H1 (cell line): ENCODE results near the gene GBE1. TPM values are rescaled to one million over a fixed set of nuclear protein-coding genes. Genes with fewer than 3 reads are reported as not detected.
A peak's percentile ranks its signal among the peaks of the same experiment; 100 is the strongest.

Source experiments
- CTCF ChIA-PET: fragments of 300-600 bp; sonication (Branson Sonifier 250); formaldehyde crosslinking; loops from one replicate; lab custom pipeline; 2021; ENCODE audit not compliant: partially characterized antibody; lab: Charles Lee
- POLR2A ChIA-PET: fragments of 300-600 bp; sonication (Branson Sonifier 250); formaldehyde crosslinking; loops from one replicate; lab custom pipeline; 2021; ENCODE audit warnings: inconsistent platforms; ENCODE audit not compliant: partially characterized antibody; lab: Charles Lee
- DNase-seq, 2 experiments: peaks; one replicate each; pipeline versions ENCODE4 v3.0.0 to v3.0.0-alpha.2; 2010 to 2022; ENCODE audit warnings: low spot score in 2 of 2, low read depth in 1 of 2, mixed read lengths in 1 of 2
- FAIRE-seq: peaks from 2 replicates; lab custom pipeline; 2011; peaks lifted over from hg19 to GRCh38; lab: Jason Lieb, UNC
- H2AFZ ChIP-seq: 2 replicates; pipeline ENCODE4 v1.8.1; 2012; ENCODE audit warnings: low read length, inconsistent platforms
- H2AK5ac ChIP-seq: 2 replicates; pipeline ENCODE4 v1.6.1; 2013; ENCODE audit warnings: low read depth, low read length
- H2BK120ac ChIP-seq: replicated peaks from 2 replicates; pipeline ENCODE3; 2013; ENCODE audit warnings: low read depth, low read length, inconsistent platforms
- H2BK12ac ChIP-seq: 2 replicates; pipeline ENCODE4 v1.6.1; 2013; ENCODE audit warnings: low read depth, low read length
- H2BK15ac ChIP-seq: 2 replicates; pipeline ENCODE4 v1.6.1; 2013; ENCODE audit warnings: low read length
- H2BK20ac ChIP-seq: 2 replicates; pipeline ENCODE4 v1.6.1; 2013; ENCODE audit warnings: low read length
- H2BK5ac ChIP-seq: 2 replicates; pipeline ENCODE4 v1.6.1; 2013; ENCODE audit warnings: low read depth, low read length
- H3K14ac ChIP-seq: 2 replicates; pipeline ENCODE4 v1.6.1; 2013; ENCODE audit warnings: inconsistent platforms; ENCODE audit not compliant: insufficient read length
- H3K18ac ChIP-seq: 2 replicates; pipeline ENCODE4 v1.6.1; 2013; ENCODE audit warnings: low read length; ENCODE audit errors: extremely low read depth
- H3K23ac ChIP-seq: 2 replicates; pipeline ENCODE4 v1.6.1; 2013; ENCODE audit warnings: inconsistent platforms; ENCODE audit not compliant: insufficient read length
- H3K23me2 ChIP-seq: 2 replicates; pipeline ENCODE4 v1.6.1; 2013; ENCODE audit warnings: low read depth, low read length
- H3K27ac ChIP-seq: 2 replicates; pipeline ENCODE4 v1.6.1; 2011; ENCODE audit warnings: low read depth, low read length, inconsistent platforms
- H3K27me3 ChIP-seq, 4 experiments: replicated peaks in 1 of 4; 1 replicate in 1 of 4; 2 replicates in 3 of 4; pipeline versions ENCODE4 v1.6.1 to v1.8.1; 2011 to 2013; ENCODE audit warnings: low read length in 3 of 4, mild to moderate bottlenecking in 3 of 4, inconsistent platforms in 2 of 4, mixed read lengths in 2 of 4, moderate library complexity in 1 of 4; ENCODE audit not compliant: control insufficient read depth in 3 of 4, insufficient read depth in 3 of 4; ENCODE audit errors: extremely low read depth in 1 of 4
- H3K36me3 ChIP-seq, 4 experiments: 2 replicates each; pipeline versions ENCODE4 v1.6.1 to v1.8.1; 2011 to 2013; ENCODE audit warnings: mild to moderate bottlenecking in 4 of 4, low read length in 3 of 4, moderate library complexity in 2 of 4, control low read depth in 1 of 4, inconsistent platforms in 1 of 4; ENCODE audit not compliant: insufficient read depth in 4 of 4, control insufficient read depth in 2 of 4
- H3K4ac ChIP-seq: replicated peaks from 2 replicates; pipeline ENCODE3; 2013; ENCODE audit warnings: low read length, low read depth, mixed read lengths, inconsistent platforms; ENCODE audit not compliant: insufficient read length
- H3K4me1 ChIP-seq, 4 experiments: replicated peaks in 1 of 4; 1 replicate in 1 of 4; 2 replicates in 3 of 4; pipeline versions ENCODE4 v1.6.1 to v1.8.1; 2011 to 2013; ENCODE audit warnings: low read length in 3 of 4, inconsistent platforms in 2 of 4, mixed read lengths in 1 of 4; ENCODE audit not compliant: insufficient read depth in 4 of 4, control insufficient read depth in 3 of 4
- H3K4me2 ChIP-seq, 2 experiments: 2 replicates each; pipeline versions ENCODE4 v1.6.1 to v1.8.1; 2011 to 2013; ENCODE audit warnings: low read depth in 2 of 2, low read length in 2 of 2, control low read depth in 1 of 2, inconsistent platforms in 1 of 2, mild to moderate bottlenecking in 1 of 2; ENCODE audit not compliant: insufficient read depth in 1 of 2
- H3K4me3 ChIP-seq, 4 experiments: fragments of 200-600, 300-600 bp in 1 of 4; sonication (generic), shearing (Covaris generic), sonication (Bioruptor Twin) in 1 of 4; 2 replicates each; pipeline versions ENCODE4 v1.5.1 to v1.8.1; 2011 to 2016; ENCODE audit warnings: low read length in 4 of 4, low read depth in 3 of 4, control low read depth in 2 of 4, inconsistent platforms in 2 of 4, mild to moderate bottlenecking in 2 of 4, mixed read lengths in 1 of 4, moderate library complexity in 1 of 4; ENCODE audit not compliant: insufficient read depth in 2 of 4; ENCODE audit errors: extremely low read depth in 1 of 4
- H3K56ac ChIP-seq: replicated peaks from 2 replicates; pipeline ENCODE3; 2013; ENCODE audit warnings: low read depth, mild to moderate bottlenecking, mixed read lengths, low read length, inconsistent platforms; ENCODE audit not compliant: insufficient read length
- H3K79me1 ChIP-seq: 2 replicates; pipeline ENCODE4 v1.6.1; 2013; ENCODE audit warnings: low read depth, low read length, control low read depth
- H3K79me2 ChIP-seq, 2 experiments: 2 replicates each; pipeline versions ENCODE4 v1.6.1 to v1.8.1; 2012 to 2013; ENCODE audit warnings: low read length in 2 of 2, mild to moderate bottlenecking in 2 of 2, inconsistent platforms in 1 of 2; ENCODE audit not compliant: insufficient read depth in 2 of 2, control insufficient read depth in 1 of 2
- H3K9ac ChIP-seq, 4 experiments: replicated peaks in 1 of 4; 1 replicate in 1 of 4; 2 replicates in 3 of 4; pipeline versions ENCODE4 v1.6.1 to v1.8.1; 2011 to 2013; ENCODE audit warnings: low read depth in 3 of 4, low read length in 3 of 4, control low read depth in 2 of 4, mild to moderate bottlenecking in 2 of 4, moderate library complexity in 2 of 4, inconsistent platforms in 1 of 4; ENCODE audit errors: extremely low read depth in 1 of 4
- H3K9me3 ChIP-seq, 2 experiments: 2 replicates each; pipeline versions ENCODE4 v1.6.1 to v1.8.1; 2012 to 2013; ENCODE audit warnings: mild to moderate bottlenecking in 2 of 2, moderate library complexity in 2 of 2, control low read depth in 1 of 2, inconsistent platforms in 1 of 2, low read depth in 1 of 2, low read length in 1 of 2, mixed read lengths in 1 of 2; ENCODE audit not compliant: insufficient read depth in 2 of 2
- H4K20me1 ChIP-seq, 2 experiments: replicated peaks in 1 of 2; 2 replicates each; pipeline versions ENCODE3 to v1.8.1; 2011 to 2013; ENCODE audit warnings: inconsistent platforms in 2 of 2, low read length in 2 of 2, mild to moderate bottlenecking in 1 of 2; ENCODE audit not compliant: insufficient read depth in 2 of 2, control insufficient read depth in 1 of 2
- H4K5ac ChIP-seq: 2 replicates; pipeline ENCODE4 v1.6.1; 2013; ENCODE audit warnings: low read length, low read depth, mixed read lengths, inconsistent platforms; ENCODE audit not compliant: insufficient read length
- H4K8ac ChIP-seq: 2 replicates; pipeline ENCODE4 v1.8.0; 2013; ENCODE audit warnings: mild to moderate bottlenecking, moderate library complexity, low read length, inconsistent platforms; ENCODE audit not compliant: insufficient read depth; ENCODE audit errors: extremely low read depth
- H4K91ac ChIP-seq: replicated peaks from 2 replicates; pipeline ENCODE3; 2013; ENCODE audit warnings: low read length, mixed read lengths, inconsistent platforms; ENCODE audit not compliant: insufficient read length
- CHD2 ChIP-seq: IDR thresholded peaks from 2 replicates; pipeline ENCODE4 v1.6.1; 2012; ENCODE audit warnings: low read length, improper control_type of control experiment
- CREB1 ChIP-seq: IDR thresholded peaks from 2 replicates; pipeline ENCODE4 v1.6.1; 2012; ENCODE audit warnings: inconsistent platforms
- EZH2 ChIP-seq: fragments of 200-600 bp; sonication (generic); IDR thresholded peaks from 2 replicates; pipeline ENCODE4 v1.7.1; 2012; ENCODE audit warnings: low read depth, mild to moderate bottlenecking, moderate library complexity, low read length, inconsistent platforms; ENCODE audit not compliant: severe bottlenecking
- FOSL1 ChIP-seq: IDR thresholded peaks from 2 replicates; pipeline ENCODE4 v1.6.1; 2011; ENCODE audit warnings: mild to moderate bottlenecking, low read depth, low read length, moderate library complexity; ENCODE audit not compliant: insufficient read depth
- JUN ChIP-seq: IDR thresholded peaks from 2 replicates; pipeline ENCODE4 v1.6.1; 2011; ENCODE audit warnings: low read depth, mild to moderate bottlenecking, improper control_type of control experiment, low read length
- SIRT6 ChIP-seq: IDR thresholded peaks from one replicate; pipeline ENCODE4 v1.7.1; 2012; ENCODE audit warnings: low read length, inconsistent platforms
- SP4 ChIP-seq: IDR thresholded peaks from 2 replicates; pipeline ENCODE4 v1.6.1; 2012; ENCODE audit warnings: low read length, inconsistent platforms
- SUZ12 ChIP-seq: fragments of 200-600 bp; sonication (generic); IDR thresholded peaks from 2 replicates; pipeline ENCODE4 v1.6.1; 2012; ENCODE audit warnings: mild to moderate bottlenecking, inconsistent platforms, low read length, moderate library complexity, mixed read lengths
- TAF1 ChIP-seq: IDR thresholded peaks from 2 replicates; pipeline ENCODE4 v1.6.1; 2011; ENCODE audit warnings: mild to moderate bottlenecking, low read depth, low read length
- WGBS, 2 experiments: shearing (Covaris generic) in 1 of 2; methylation state at CpG; one replicate each; pipeline versions ENCODE4 v1.1.6 to v1.1.7; 2013 to 2015; ENCODE audit warnings: low lambda C conversion rate in 2 of 2, mixed read lengths in 2 of 2, inconsistent platforms in 1 of 2, low coverage in 1 of 2, missing lambda C conversion rate in 1 of 2; ENCODE audit not compliant: insufficient replicate concordance in 2 of 2, insufficient coverage in 1 of 2, insufficient read length in 1 of 2; ENCODE audit errors: extremely low coverage in 1 of 2, missing lambda C conversion rate in 1 of 2; 5-methylcytosine and 5-hydroxymethylcytosine counted together
- polyA plus RNA-seq, 7 experiments: library from polyadenylated mRNA; depleted of rRNA in 3 of 7; stranded (reverse) in 5 of 7; unstranded in 2 of 7; fragments of >200 nt in 5 of 7; fragments of 200-250 nt in 2 of 7; gene quantifications; 1 replicate in 5 of 7; 2 replicates in 1 of 7; 4 replicates in 1 of 7; pipeline versions ENCODE4 v1.2.1 to v1.2.3, GENCODE V29; 2011 to 2013; ENCODE audit warnings: missing spikeins in 2 of 7, mixed read lengths in 2 of 7
- total RNA-seq: library from RNA; stranded (reverse); fragmentation: NEBNext Ultra II Directional; extraction: Animal tissue kit (Norgen Biotek cat#: 25700); gene quantifications from 2 replicates; pipeline ENCODE4 v1.2.1, GENCODE V29; 2021

Gene GBE1
- total and polyA plus RNA-seq, 2 of the 8 experiments (the other 6 are each of a cell fraction or from before 2014, with no cell fraction given) = 3.3 to 7.3 TPM

DNA sequence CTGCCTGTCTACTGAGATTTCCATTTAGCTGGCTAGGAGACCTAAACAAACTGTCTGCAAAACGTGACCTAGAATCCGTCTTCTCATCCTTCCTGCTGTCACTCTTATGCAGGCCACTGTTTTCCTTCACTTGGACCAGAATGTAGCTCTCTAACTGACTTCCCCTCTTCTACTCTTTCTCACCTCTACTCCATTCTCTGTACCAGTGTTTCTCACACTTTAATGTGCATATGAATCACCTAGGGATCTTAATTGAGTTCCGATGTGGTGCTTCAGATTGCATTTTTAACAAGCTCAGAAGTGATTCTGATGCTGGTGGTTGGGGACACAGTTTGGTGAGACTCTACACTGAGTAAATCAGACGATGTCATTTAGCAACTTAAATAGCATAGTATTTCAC lies 1.6 kb upstream of the GBE1 start:
- Histone ChIP-seq H4K8ac (no peak overlapping the region), H3K9ac (peak overlapping the region in 1 of 4 experiments; percentile 34; a peak in 1 of 7 replicates), H3K79me2 (no peaks in the 10 kb centered on the region), H4K20me1 (no peaks in the 10 kb centered on the region), H3K14ac (no peak overlapping the region), H3K18ac (no peak overlapping the region), H3K4me3 (no peak overlapping the region), H3K23ac (no peak overlapping the region), H3K27me3 (no peaks in the 10 kb centered on the region), H3K27ac (no peak overlapping the region)
- DNase-seq = no peak
- no peak for TF ChIP-seq JUN
- no peak for TF ChIP-seq FOSL1
- no peak for TF ChIP-seq EZH2
- TF ChIP-seq TAF1 = no peak
- no peak for TF ChIP-seq SUZ12
- no peak for TF ChIP-seq CHD2
- TF ChIP-seq CREB1 = no peak
- no peak for TF ChIP-seq SIRT6
- no peak for TF ChIP-seq SP4
- TF ChIP-seq, all 59 proteins: peak for 0
- ChIA-PET POLR2A (interaction anchor here (0.8 kb wide), 1 partner anchor 8 kb away, joined by 3 read pairs; no protein-coding TSS in a partner anchor), CTCF (interaction anchor here (0.5 to 1.5 kb wide), 4 partner anchors 10 to 180 kb away, joined by 3 to 4 read pairs (median 3); no protein-coding TSS in a partner anchor)
- Histone ChIP-seq H3K4ac (no peak overlapping the region), H3K56ac (no peak overlapping the region), H3K4me2 (no peak overlapping the region), H2BK12ac (no peak overlapping the region), H3K9me3 (peaks cover 0 to 4% of the 10 kb centered on the region in 2 experiments; a peak in 2 of 4 replicates), H2BK15ac (0 out of 2 replicates have a peak overlapping the region, but pooled peaks have one; percentile 61), H4K5ac (no peak overlapping the region), H4K91ac (no peak overlapping the region), H2AK5ac (no peak overlapping the region), H3K79me1 (no peaks in the 10 kb centered on the region), H3K36me3 (no peaks in the 10 kb centered on the region), H3K23me2 (peaks cover 2% of the 10 kb centered on the region; the same call in 1 of the 2 replicates), H2BK20ac (no peak overlapping the region), H2AFZ (no peak overlapping the region), H2BK5ac (no peak overlapping the region), H3K4me1 (peaks cover 0 to 5% (median 0%) of the 10 kb centered on the region in 4 experiments; a peak in 2 of 7 replicates), H2BK120ac (no peak overlapping the region)
- no peak for FAIRE-seq
- WGBS, 2 experiments = 92% methylated on average over 4 of the region's 4 CpGs; no CpG with 5 or more reads in 1 of the 2 experiments
